OCI-LY3 (cell line): ENCODE data around the gene DLGAP3.

Experiments used
- EZH2phosphoT487 ChIP-seq: fragments of 200-600 bp; shearing (Covaris generic); IDR thresholded peaks from 2 replicates; pipeline ENCODE4 v1.6.1; 2018; ENCODE audit warnings: antibody characterized with exemption, mixed run types, low read depth
- TF ChIP-seq, protein P1 (sequence below): fragments of 200-600, 300-600 bp; sonication (generic); IDR thresholded peaks from 2 replicates; pipeline ENCODE4 v1.5.1; 2014; ENCODE audit warnings: antibody characterized with exemption, low read length, low read depth

GRCh38 chr1:34906756-34907155 is 22.7 kb downstream of the DLGAP3 start:
- TF ChIP-seq, protein P1, sequence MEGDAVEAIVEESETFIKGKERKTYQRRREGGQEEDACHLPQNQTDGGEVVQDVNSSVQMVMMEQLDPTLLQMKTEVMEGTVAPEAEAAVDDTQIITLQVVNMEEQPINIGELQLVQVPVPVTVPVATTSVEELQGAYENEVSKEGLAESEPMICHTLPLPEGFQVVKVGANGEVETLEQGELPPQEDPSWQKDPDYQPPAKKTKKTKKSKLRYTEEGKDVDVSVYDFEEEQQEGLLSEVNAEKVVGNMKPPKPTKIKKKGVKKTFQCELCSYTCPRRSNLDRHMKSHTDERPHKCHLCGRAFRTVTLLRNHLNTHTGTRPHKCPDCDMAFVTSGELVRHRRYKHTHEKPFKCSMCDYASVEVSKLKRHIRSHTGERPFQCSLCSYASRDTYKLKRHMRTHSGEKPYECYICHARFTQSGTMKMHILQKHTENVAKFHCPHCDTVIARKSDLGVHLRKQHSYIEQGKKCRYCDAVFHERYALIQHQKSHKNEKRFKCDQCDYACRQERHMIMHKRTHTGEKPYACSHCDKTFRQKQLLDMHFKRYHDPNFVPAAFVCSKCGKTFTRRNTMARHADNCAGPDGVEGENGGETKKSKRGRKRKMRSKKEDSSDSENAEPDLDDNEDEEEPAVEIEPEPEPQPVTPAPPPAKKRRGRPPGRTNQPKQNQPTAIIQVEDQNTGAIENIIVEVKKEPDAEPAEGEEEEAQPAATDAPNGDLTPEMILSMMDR = no peak
- no peak for TF ChIP-seq EZH2phosphoT487
